Osteocyte (in vitro differentiated cells): Measurements from ENCODE around the gene ALDH4A1. TPM values are rescaled to one million over a fixed set of nuclear protein-coding genes. Genes with fewer than 3 reads are reported as not detected.
A peak's percentile ranks its signal among the peaks of the same experiment; 100 is the strongest.

Experiments
- DNase-seq: peaks from one replicate; pipeline ENCODE4 v3.0.0; 2021; ENCODE audit warnings: mixed read lengths; ENCODE audit not compliant: unreplicated experiment; ENCODE audit errors: extremely low spot score
- H3K27ac Mint-ChIP-seq: one replicate; pipeline ENCODE4 v1.8.0; 2021; ENCODE audit warnings: mild to moderate bottlenecking, mixed read lengths; ENCODE audit not compliant: unreplicated experiment
- H3K27me3 Mint-ChIP-seq: one replicate; pipeline ENCODE4 v1.8.0; 2021; ENCODE audit warnings: mixed read lengths; ENCODE audit not compliant: unreplicated experiment
- H3K36me3 Mint-ChIP-seq: one replicate; pipeline ENCODE4 v1.8.0; 2021; ENCODE audit warnings: mixed read lengths; ENCODE audit not compliant: unreplicated experiment
- H3K4me1 Mint-ChIP-seq: one replicate; pipeline ENCODE4 v1.8.0; 2021; ENCODE audit warnings: mixed read lengths; ENCODE audit not compliant: unreplicated experiment
- H3K4me3 Mint-ChIP-seq: one replicate; pipeline ENCODE4 v1.8.0; 2021; ENCODE audit warnings: mild to moderate bottlenecking, moderate library complexity, mixed read lengths; ENCODE audit not compliant: unreplicated experiment
- H3K9me3 Mint-ChIP-seq: one replicate; pipeline ENCODE4 v1.8.0; 2021; ENCODE audit warnings: mixed read lengths; ENCODE audit not compliant: unreplicated experiment
- total RNA-seq: library from RNA; stranded (reverse); gene quantifications from 2 replicates; pipeline ENCODE4 v1.2.1, GENCODE V29; 2021
- TF ChIP-seq, protein P1 (sequence below): fragments of 200-600 bp; sonication (generic); IDR thresholded peaks from 2 replicates; pipeline ENCODE4 v1.5.0; 2021; ENCODE audit warnings: antibody characterized with exemption, mild to moderate bottlenecking, moderate library complexity

Gene ALDH4A1
- total RNA-seq, 1 donor from 2014 or later: 13.8 TPM

DNA sequence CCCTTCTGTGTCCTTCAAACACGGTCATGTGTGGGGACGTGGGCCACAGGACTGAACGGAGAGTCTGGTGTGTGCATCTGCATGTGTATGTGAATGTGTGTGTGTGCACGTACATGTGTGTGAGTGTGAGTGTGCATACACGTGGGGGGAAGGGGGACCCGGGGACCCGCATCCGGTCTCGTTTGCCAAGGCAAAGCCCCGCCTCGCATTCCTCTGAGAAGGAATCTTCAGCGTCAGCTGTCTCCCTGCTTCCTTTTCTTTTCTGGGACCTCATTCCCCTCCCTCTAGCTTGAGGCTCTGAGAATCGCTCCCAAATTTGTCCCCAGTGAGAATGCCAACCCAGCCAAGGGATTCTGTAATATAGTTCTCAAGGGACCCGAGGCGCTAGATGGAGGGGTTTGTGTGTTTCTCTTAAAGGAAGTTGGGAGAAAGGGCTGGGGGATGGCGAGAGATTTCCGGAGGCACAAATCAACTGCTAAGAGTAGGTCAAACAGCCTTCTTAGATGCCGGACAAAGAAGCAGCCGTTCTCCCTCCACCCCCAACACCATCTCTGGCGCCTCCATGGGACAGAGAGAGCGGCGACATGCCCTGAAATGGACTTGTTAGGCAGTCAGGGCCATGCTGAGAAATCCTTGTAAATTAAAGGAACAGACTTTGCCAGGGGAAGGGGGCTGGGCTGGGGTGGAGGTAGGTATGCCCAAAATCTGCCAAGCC lies 47.5 kb upstream of the ALDH4A1 start:
- Mint-ChIP-seq H3K27me3 (no peaks in the 10 kb centered on the region), H3K9me3 (no peaks in the 10 kb centered on the region), H3K4me1 (peaks cover 80% of the 10 kb centered on the region), H3K4me3 (peak overlapping the region; percentile 67), H3K36me3 (no peaks in the 10 kb centered on the region), H3K27ac (peak overlapping the region; percentile 97)
- DNase-seq: no peak
- TF ChIP-seq, protein P1, sequence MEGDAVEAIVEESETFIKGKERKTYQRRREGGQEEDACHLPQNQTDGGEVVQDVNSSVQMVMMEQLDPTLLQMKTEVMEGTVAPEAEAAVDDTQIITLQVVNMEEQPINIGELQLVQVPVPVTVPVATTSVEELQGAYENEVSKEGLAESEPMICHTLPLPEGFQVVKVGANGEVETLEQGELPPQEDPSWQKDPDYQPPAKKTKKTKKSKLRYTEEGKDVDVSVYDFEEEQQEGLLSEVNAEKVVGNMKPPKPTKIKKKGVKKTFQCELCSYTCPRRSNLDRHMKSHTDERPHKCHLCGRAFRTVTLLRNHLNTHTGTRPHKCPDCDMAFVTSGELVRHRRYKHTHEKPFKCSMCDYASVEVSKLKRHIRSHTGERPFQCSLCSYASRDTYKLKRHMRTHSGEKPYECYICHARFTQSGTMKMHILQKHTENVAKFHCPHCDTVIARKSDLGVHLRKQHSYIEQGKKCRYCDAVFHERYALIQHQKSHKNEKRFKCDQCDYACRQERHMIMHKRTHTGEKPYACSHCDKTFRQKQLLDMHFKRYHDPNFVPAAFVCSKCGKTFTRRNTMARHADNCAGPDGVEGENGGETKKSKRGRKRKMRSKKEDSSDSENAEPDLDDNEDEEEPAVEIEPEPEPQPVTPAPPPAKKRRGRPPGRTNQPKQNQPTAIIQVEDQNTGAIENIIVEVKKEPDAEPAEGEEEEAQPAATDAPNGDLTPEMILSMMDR: peak; percentile 41

DNA sequence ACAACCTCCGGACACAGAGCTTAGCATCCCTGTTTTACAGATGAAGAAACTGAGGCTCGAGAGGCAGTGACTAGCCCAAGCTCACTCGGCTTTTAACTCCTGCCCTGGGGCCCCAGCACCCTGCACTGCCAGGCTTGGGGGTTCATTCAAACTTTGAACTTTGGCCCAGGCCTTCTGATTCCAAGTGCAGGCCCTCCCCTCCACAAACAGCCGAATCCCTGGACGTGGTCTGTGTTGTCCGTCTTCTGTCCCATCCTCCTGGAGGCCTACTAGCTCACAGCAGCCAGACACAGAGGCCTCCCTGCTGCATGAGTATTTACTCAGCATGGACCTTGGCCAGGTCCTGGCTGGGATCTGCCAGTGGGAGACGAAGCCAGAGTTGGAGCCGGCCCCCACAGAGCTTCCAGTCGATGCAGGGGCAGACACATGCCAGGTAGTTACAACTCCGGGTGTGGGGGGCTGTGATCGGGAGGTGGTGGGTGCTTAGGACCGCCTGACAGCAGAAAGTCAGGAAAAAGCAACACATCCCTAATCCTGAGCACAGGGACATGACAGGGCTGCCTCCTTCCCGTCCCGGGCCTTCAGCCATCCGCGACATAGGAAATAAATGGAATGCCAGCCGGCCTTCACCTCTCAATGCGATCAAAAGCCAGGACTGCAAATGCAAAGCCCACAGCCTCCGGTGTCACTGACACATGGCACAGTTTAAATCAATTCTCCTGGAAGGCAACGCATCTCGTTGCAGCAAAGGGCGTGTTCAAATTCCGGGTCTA lies 46.7 kb upstream of the ALDH4A1 start:
- Mint-ChIP-seq H3K27me3 (no peaks in the 10 kb centered on the region), H3K4me3 (peak overlapping the region; percentile 67), H3K27ac (peak overlapping the region; percentile 97), H3K4me1 (peaks cover 76% of the 10 kb centered on the region), H3K9me3 (no peaks in the 10 kb centered on the region), H3K36me3 (no peaks in the 10 kb centered on the region)
- DNase-seq: no peak
- TF ChIP-seq, protein P1: no peak

DNA sequence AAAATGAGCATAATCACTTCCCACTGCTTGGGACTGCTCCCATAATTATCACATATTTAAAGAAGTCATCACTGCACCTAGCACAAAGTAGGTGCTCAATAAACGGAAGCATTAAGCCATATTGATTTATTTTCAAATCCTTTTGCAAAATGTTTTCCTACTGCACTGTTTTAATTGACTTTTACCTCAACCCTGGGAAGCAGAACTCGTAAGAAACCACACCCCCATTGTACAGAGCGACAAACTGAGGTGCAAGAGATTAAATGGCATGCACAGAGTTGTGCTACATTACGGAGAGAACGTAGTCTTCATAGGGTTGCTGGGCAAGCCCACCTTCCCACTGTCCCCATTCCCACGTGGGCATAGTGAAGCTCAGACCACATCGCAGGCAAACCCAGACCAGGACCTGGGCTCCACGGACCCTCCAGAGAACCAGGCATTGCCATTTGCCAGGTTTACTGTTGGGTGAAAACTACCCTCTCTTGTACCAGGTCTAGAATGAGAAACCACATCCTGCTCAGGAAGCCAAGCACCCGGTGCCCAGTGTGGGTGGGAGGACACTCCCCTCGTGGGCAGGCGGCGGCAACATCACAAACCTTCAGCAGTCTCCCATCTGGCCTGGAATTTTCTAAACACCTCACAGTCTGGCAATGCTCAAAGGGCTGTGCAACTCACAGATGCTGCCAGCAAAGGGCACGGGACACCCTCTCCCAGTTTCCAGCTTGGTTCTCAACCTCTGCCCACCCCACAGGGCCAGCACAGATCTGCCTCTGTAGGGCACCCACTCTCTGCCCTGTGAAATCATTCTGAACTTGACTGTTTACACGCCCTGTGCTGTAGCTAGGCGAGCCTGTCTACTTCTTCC lies 45.9 kb upstream of the ALDH4A1 start:
- Mint-ChIP-seq H3K36me3 (no peaks in the 10 kb centered on the region), H3K4me1 (peaks cover 70% of the 10 kb centered on the region), H3K9me3 (no peaks in the 10 kb centered on the region), H3K4me3 (no peak overlapping the region), H3K27me3 (no peaks in the 10 kb centered on the region), H3K27ac (peak overlapping the region; percentile 97)
- TF ChIP-seq, protein P1: no peak
- DNase-seq: no peak

DNA sequence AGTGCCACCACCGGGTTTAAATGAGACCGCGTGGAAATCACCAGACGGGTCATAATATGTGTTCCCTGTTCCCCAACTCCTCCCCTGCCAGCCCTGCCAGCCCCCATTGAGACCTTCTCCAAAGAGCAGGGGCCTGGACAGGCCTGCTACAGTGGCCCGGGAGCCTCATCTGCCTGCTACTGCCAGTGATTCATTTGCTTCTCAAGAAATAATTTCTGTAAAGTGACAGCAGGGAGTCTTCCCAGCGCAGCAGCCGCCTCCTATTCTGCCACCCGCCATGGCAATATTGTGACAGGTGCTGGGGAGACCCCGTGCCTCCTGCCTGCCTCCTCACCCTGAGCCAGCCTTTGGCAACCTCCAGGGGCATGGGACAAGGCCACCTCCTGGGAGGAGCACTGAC lies 45.2 kb upstream of the ALDH4A1 start:
- Mint-ChIP-seq H3K4me1 (peaks cover 69% of the 10 kb centered on the region), H3K36me3 (no peaks in the 10 kb centered on the region), H3K27me3 (no peaks in the 10 kb centered on the region), H3K9me3 (no peaks in the 10 kb centered on the region), H3K27ac (peak overlapping the region; percentile 97), H3K4me3 (no peak overlapping the region)
- TF ChIP-seq, protein P1: no peak
- DNase-seq: no peak
